B cell (primary cell): ENCODE measurements around the gene FRMPD1.

Experiments used
- CTCF ChIP-seq: fragments of 200-600 bp; IDR thresholded peaks from one replicate; pipeline ENCODE4 v1.8.0; 2022; ENCODE audit warnings: antibody characterized with exemption, mild to moderate bottlenecking
- EZH2 ChIP-seq: IDR thresholded peaks from 2 replicates; pipeline ENCODE4 v1.6.1; 2012; ENCODE audit warnings: borderline replicate concordance, low read depth, mild to moderate bottlenecking, moderate library complexity, low read length; ENCODE audit not compliant: insufficient read depth, poor library complexity, severe bottlenecking

DNA sequence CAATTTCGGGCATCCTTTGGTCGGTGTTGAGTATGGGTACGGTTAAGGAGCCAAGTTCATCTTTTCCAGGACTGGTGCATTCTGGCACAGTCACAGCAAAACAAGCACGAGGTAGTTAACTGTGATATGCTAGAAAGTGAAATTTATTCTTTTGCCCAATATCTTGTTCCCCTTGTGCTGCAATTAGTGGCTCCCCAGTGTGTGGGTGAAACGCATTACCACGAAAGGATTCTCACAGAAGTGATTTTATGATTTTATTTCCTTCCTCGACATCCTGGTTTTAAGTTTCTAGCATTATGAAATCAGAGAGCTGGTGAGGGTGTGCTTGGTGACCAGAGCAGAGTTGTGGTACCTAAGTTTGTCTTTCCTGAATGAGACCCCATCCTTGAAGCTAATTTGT is 1.5 kb downstream of the FRMPD1 start:
- TF ChIP-seq CTCF, result no peak
- TF ChIP-seq EZH2, result no peak
